Measurements from ENCODE around the gene BICD1.

The BICD1 gene

DNA sequence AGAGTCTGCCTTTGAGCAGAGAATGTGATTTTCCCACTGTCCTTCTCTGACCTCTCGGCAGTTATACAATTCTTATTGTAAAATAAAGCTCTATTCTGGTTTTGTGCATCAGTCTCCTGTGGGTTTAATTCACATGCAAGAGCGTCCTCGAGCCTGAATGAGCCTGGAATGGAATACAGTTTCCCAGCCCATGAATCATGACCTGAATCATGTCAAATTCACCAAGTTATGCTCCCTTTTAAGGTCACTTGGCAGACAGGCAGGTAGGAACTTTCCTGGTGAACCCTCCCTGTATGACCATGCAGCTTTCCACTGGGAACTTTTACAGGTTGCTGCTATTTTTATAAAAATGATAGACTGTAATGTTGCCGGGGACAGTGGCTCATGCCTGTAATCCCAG is 41.7 kb downstream of the BICD1 start:
- Histone ChIP-seq H3K4me2 (ENCODE audit: low read length) (no peak overlapping the region), H3K27ac (ENCODE audit: low read depth, low read length) (no peak overlapping the region), H3K4me1 (ENCODE audit: control insufficient read depth, low read length) (peaks cover 36% of the 10 kb centered on the region), H3K27me3 (ENCODE audit: control insufficient read depth, low read length) (no peaks in the 10 kb centered on the region), H3K9me2 (replicated peaks; ENCODE audit: control insufficient read depth, low read length) (no peaks in the 10 kb centered on the region), H3K79me2 (ENCODE audit: control insufficient read depth, low read length) (peaks cover 94% of the 10 kb centered on the region), H4K20me1 (ENCODE audit: control insufficient read depth, insufficient read depth, low read depth, low read length) (no peaks in the 10 kb centered on the region), H3F3A (ENCODE audit: control insufficient read depth, insufficient read depth) (peaks cover 3% of the 10 kb centered on the region; the same call in 1 of the 2 replicates), H3K9me3 (ENCODE audit: control insufficient read depth, insufficient read depth, low read length) (no peaks in the 10 kb centered on the region), H3K4me3 (ENCODE audit: low read length) (no peak overlapping the region), H3K36me3 (ENCODE audit: control insufficient read depth, low read length) (peaks cover 57% of the 10 kb centered on the region)
- TF ChIP-seq, protein P1, sequence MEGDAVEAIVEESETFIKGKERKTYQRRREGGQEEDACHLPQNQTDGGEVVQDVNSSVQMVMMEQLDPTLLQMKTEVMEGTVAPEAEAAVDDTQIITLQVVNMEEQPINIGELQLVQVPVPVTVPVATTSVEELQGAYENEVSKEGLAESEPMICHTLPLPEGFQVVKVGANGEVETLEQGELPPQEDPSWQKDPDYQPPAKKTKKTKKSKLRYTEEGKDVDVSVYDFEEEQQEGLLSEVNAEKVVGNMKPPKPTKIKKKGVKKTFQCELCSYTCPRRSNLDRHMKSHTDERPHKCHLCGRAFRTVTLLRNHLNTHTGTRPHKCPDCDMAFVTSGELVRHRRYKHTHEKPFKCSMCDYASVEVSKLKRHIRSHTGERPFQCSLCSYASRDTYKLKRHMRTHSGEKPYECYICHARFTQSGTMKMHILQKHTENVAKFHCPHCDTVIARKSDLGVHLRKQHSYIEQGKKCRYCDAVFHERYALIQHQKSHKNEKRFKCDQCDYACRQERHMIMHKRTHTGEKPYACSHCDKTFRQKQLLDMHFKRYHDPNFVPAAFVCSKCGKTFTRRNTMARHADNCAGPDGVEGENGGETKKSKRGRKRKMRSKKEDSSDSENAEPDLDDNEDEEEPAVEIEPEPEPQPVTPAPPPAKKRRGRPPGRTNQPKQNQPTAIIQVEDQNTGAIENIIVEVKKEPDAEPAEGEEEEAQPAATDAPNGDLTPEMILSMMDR (IDR thresholded peaks at IDR 0.05; ENCODE audit: low read depth, low read length, poor library complexity, severe bottlenecking), result no peak
- no peak for TF ChIP-seq EZH2phosphoT487 (IDR thresholded peaks at IDR 0.05; ENCODE audit: borderline replicate concordance, low read length)

DNA sequence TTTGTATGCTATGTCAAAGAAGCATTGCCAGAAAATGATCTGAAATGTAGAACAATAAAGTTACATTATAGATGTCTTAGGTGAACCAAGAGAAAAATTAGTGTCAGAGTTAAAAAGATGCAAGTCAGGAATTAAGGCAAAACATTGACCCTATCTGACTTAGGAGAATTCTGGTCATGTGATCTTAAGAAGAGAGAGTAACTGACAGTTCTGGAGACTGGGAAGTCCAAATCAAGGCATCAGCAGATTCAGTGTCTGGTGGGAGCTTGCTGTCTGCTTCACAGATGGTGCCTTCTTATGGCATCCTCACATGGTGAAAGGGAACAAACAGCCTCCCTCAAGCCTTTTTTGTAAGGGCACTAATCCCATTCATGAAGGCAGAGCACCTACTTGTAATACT is 42.8 kb downstream of the BICD1 start:
- TF ChIP-seq EZH2phosphoT487 (IDR thresholded peaks at IDR 0.05; ENCODE audit: borderline replicate concordance, low read length), result no peak
- TF ChIP-seq, protein P1 (IDR thresholded peaks at IDR 0.05; ENCODE audit: low read depth, low read length, poor library complexity, severe bottlenecking), result no peak
- H3F3A ChIP-seq (ENCODE audit: control insufficient read depth, insufficient read depth), result peaks cover 3% of the 10 kb centered on the region; the same call in 1 of the 2 replicates
- no peaks in the 10 kb centered on the region for H4K20me1 ChIP-seq (ENCODE audit: control insufficient read depth, insufficient read depth, low read depth, low read length)
- no peaks in the 10 kb centered on the region for H3K27me3 ChIP-seq (ENCODE audit: control insufficient read depth, low read length)
- peaks cover 25% of the 10 kb centered on the region for H3K4me1 ChIP-seq (ENCODE audit: control insufficient read depth, low read length)
- H3K27ac ChIP-seq (ENCODE audit: low read depth, low read length), result no peak overlapping the region
- no peaks in the 10 kb centered on the region for H3K9me2 ChIP-seq (replicated peaks; ENCODE audit: control insufficient read depth, low read length)
- H3K79me2 ChIP-seq (ENCODE audit: control insufficient read depth, low read length), result peaks cover 92% of the 10 kb centered on the region
- no peaks in the 10 kb centered on the region for H3K9me3 ChIP-seq (ENCODE audit: control insufficient read depth, insufficient read depth, low read length)
- H3K4me2 ChIP-seq (ENCODE audit: low read length), result no peak overlapping the region
- no peak overlapping the region for H3K4me3 ChIP-seq (ENCODE audit: low read length)
- peaks cover 57% of the 10 kb centered on the region for H3K36me3 ChIP-seq (ENCODE audit: control insufficient read depth, low read length)

DNA sequence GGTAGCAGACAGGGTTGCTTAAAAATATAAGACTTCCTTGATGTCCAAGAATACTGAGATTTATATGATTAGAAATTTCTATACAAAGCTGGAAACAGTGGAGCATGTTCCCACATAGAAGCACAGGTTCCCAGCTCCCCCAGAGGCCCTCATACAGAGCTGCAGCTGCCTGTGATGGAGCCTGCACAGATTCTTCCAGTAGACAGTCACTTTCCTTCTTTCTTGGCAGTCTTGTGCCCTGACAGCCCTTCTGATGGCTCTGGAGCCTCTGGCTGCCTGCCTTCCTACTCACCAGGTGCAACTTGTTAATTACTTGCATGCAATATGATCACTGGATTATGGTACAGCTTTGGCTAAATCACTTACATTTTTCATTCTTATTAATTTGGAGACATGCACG is 44.4 kb downstream of the BICD1 start:
- H3K27me3 ChIP-seq (ENCODE audit: control insufficient read depth, low read length), result no peaks in the 10 kb centered on the region
- no peak for TF ChIP-seq EZH2phosphoT487 (IDR thresholded peaks at IDR 0.05; ENCODE audit: borderline replicate concordance, low read length)
- TF ChIP-seq, protein P1 (IDR thresholded peaks at IDR 0.05; ENCODE audit: low read depth, low read length, poor library complexity, severe bottlenecking), result no peak
- H3F3A ChIP-seq (ENCODE audit: control insufficient read depth, insufficient read depth), result peaks cover 1% of the 10 kb centered on the region; the same call in 1 of the 2 replicates
- peaks cover 89% of the 10 kb centered on the region for H3K79me2 ChIP-seq (ENCODE audit: control insufficient read depth, low read length)
- H3K36me3 ChIP-seq (ENCODE audit: control insufficient read depth, low read length), result peaks cover 55% of the 10 kb centered on the region
- H4K20me1 ChIP-seq (ENCODE audit: control insufficient read depth, insufficient read depth, low read depth, low read length), result no peaks in the 10 kb centered on the region
- no peaks in the 10 kb centered on the region for H3K9me2 ChIP-seq (replicated peaks; ENCODE audit: control insufficient read depth, low read length)
- no peaks in the 10 kb centered on the region for H3K9me3 ChIP-seq (ENCODE audit: control insufficient read depth, insufficient read depth, low read length)
- H3K27ac ChIP-seq (ENCODE audit: low read depth, low read length), result no peak overlapping the region
- peaks cover 9% of the 10 kb centered on the region for H3K4me1 ChIP-seq (ENCODE audit: control insufficient read depth, low read length)
- H3K4me2 ChIP-seq (ENCODE audit: low read length), result no peak overlapping the region
- no peak overlapping the region for H3K4me3 ChIP-seq (ENCODE audit: low read length)

Data from DOHH2 (cell line).